ENCODE measurements around the gene PGPEP1. TPM values are rescaled to one million over a fixed set of nuclear protein-coding genes. Genes with fewer than 3 reads are reported as not detected.
"Not testable (repeated sequence)": the region's sequence is repeated elsewhere in the genome, so short reads cannot be mapped to it uniquely, and the experiment has no call there.

PGPEP1 gene
- total RNA-seq, 2 experiments from 2014 or later: 20.0 to 20.9 TPM

DNA sequence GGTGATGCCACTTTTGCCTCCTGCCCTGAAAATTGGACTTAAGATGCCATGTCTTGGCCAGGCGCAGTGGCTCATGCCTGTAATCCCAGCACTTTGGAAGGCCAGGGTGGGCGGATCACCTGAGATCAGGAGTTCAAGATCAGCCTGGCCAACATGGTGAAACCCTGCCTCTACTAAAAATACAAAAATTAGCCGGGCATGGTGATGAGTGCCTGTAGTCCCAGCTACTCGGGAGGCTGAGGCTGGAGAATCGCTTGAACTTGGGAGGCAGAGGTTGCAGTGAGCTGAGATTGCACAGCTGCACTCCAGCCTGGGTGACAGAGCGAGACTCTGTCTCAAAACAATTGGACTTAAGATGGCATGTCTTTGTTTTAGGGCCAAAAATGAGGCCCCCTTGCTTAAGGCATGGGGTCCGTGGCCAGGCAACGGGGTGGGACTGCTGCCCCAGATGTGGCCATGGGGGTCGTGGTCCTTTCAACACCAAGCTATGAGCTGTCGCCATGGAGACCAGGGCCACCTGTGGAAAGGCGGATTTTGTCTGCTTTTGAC is 24.0 kb downstream of the PGPEP1 start:
- H3K4me3 Mint-ChIP-seq, POLR2A ChIA-PET: not testable (repeated sequence)
- CTCF ChIA-PET: interaction anchor here (0.6 to 4.7 kb wide), 4 partner anchors 23 to 86 kb away, joined by 3 to 21 read pairs (median 4); no protein-coding TSS in a partner anchor

DNA sequence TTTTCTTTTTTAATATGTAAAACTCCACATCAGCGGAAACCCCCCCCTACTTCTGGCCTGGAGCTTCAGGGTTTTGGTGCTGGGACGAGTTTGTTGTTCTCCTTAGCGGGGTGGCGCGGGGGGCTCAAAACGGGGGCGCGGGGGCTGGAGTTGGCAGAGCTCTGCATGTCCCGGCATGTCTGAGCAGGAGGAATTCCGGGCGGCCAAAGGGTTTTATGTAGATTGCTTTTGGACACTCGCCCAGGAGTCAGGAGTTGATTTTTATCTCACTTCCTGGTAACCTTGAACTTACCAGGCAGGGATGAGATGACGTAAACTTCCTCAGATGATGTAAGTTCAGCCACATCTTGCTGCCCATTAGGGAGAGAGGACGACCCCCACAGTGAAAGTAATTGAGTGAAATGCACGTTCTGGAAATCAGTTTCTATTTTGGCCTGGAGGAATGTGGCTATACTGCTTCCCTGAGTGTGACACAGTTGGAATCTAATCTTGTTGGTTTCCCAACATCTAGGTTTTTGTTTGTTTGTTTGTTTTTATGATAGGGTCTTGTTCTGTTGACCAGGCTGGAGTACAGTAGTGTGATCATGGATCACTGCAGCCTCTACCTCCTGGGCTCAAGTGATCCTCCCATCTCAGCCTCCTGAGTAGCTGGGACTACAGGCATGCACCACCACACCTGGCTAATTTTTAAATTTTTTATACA is 24.6 kb downstream of the PGPEP1 start:
- intact Hi-C loops (cut with DNase I, micrococcal nuclease): no loop called here
- ATAC-seq: no peak
- DNase-seq: no peak
- Mint-ChIP-seq H3K27ac (peak overlapping the region; percentile 67), H3K36me3 (ENCODE audit: low read depth) (peaks cover 27% of the 10 kb centered on the region), H3K4me1 (peaks cover 8% of the 10 kb centered on the region), H3K9me3 (ENCODE audit: low read depth) (no peaks in the 10 kb centered on the region), H3K4me3 (no peak overlapping the region), H3K27me3 (no peaks in the 10 kb centered on the region)
- ChIA-PET POLR2A (no interaction called here), CTCF (interaction anchor here (0.6 to 4.7 kb wide), 5 partner anchors 23 to 415 kb away, joined by 3 to 21 read pairs (median 3); no protein-coding TSS in a partner anchor)

More for the DNA sequence above, 24.0 kb downstream of the PGPEP1 start:
- H3K4me1 Mint-ChIP-seq; ATAC-seq; intact Hi-C loops (cut with DNase I, micrococcal nuclease); DNase-seq; H3K9me3 Mint-ChIP-seq (ENCODE audit: low read depth); H3K27me3 Mint-ChIP-seq; H3K27ac Mint-ChIP-seq: not testable (repeated sequence)
- H3K36me3 Mint-ChIP-seq (ENCODE audit: low read depth): peaks cover 30% of the 10 kb centered on the region

- POLR2A ChIA-PET: no interaction called here
- no peaks in the 10 kb centered on the region for H3K9me3 Mint-ChIP-seq (ENCODE audit: low read depth)
- peaks cover 8% of the 10 kb centered on the region for H3K4me1 Mint-ChIP-seq
- H3K4me3 Mint-ChIP-seq: no peak overlapping the region
- ATAC-seq (no peak), DNase-seq (no peak)
- no peaks in the 10 kb centered on the region for H3K27me3 Mint-ChIP-seq
- no peak overlapping the region for H3K27ac Mint-ChIP-seq
- H3K36me3 Mint-ChIP-seq (ENCODE audit: low read depth): peaks cover 26% of the 10 kb centered on the region
- CTCF ChIA-PET: interaction anchor here (0.6 to 4.7 kb wide), 2 partner anchors 22 to 286 kb away, joined by 3 to 21 read pairs; no protein-coding TSS in a partner anchor
- intact Hi-C loops (cut with DNase I, micrococcal nuclease): no loop called here
Observed at GRCh38 chr19:18366021-18366435, 25.6 kb downstream of the PGPEP1 start.

GRCh38 chr19:18368504-18369222 is 28.3 kb downstream of the PGPEP1 start:
- peaks cover 3% of the 10 kb centered on the region for H3K27me3 Mint-ChIP-seq
- no peak for DNase-seq
- no peak overlapping the region for H3K4me3 Mint-ChIP-seq
- peaks cover 15% of the 10 kb centered on the region for H3K36me3 Mint-ChIP-seq (ENCODE audit: low read depth)
- no peak for ATAC-seq
- intact Hi-C loops (cut with DNase I, micrococcal nuclease): no loop called here
- ChIA-PET CTCF (interaction anchor here (0.8 kb wide), 1 partner anchor 19 kb away, joined by 4 read pairs; no protein-coding TSS in a partner anchor), POLR2A (no interaction called here)
- peaks cover 9% of the 10 kb centered on the region for H3K4me1 Mint-ChIP-seq
- H3K27ac Mint-ChIP-seq: no peak overlapping the region
- H3K9me3 Mint-ChIP-seq (ENCODE audit: low read depth): no peaks in the 10 kb centered on the region

GRCh38 chr19:18373407-18373891 is 33.1 kb downstream of the PGPEP1 start:
- ChIA-PET CTCF (no interaction called here), POLR2A (no interaction called here)
- Mint-ChIP-seq H3K27ac (peak overlapping the region; percentile 48), H3K27me3 (peaks cover 6% of the 10 kb centered on the region), H3K4me3 (no peak overlapping the region), H3K4me1 (peaks cover 8% of the 10 kb centered on the region), H3K36me3 (ENCODE audit: low read depth) (no peaks in the 10 kb centered on the region), H3K9me3 (ENCODE audit: low read depth) (no peaks in the 10 kb centered on the region)
- DNase-seq (no peak), ATAC-seq (no peak)
- intact Hi-C loops (cut with DNase I, micrococcal nuclease): no loop called here

- H3K36me3 Mint-ChIP-seq (ENCODE audit: low read depth): no peaks in the 10 kb centered on the region
- CTCF ChIA-PET: no interaction called here
- intact Hi-C loops (cut with DNase I, micrococcal nuclease): no loop called here
- DNase-seq (peak; percentile 73), ATAC-seq (peak; percentile 84)
- peaks cover 8% of the 10 kb centered on the region for H3K4me1 Mint-ChIP-seq
- peak overlapping the region; percentile 48 for H3K27ac Mint-ChIP-seq
- POLR2A ChIA-PET: interaction anchor here (0.6 kb wide), 1 partner anchor 198 kb away, joined by 3 read pairs; the partner anchor contains the start of gene UBA52
- no peak overlapping the region for H3K4me3 Mint-ChIP-seq
- H3K27me3 Mint-ChIP-seq: peaks cover 6% of the 10 kb centered on the region
- H3K9me3 Mint-ChIP-seq (ENCODE audit: low read depth): no peaks in the 10 kb centered on the region
Observed at GRCh38 chr19:18373892-18374629, 33.7 kb downstream of the PGPEP1 start.

DNA sequence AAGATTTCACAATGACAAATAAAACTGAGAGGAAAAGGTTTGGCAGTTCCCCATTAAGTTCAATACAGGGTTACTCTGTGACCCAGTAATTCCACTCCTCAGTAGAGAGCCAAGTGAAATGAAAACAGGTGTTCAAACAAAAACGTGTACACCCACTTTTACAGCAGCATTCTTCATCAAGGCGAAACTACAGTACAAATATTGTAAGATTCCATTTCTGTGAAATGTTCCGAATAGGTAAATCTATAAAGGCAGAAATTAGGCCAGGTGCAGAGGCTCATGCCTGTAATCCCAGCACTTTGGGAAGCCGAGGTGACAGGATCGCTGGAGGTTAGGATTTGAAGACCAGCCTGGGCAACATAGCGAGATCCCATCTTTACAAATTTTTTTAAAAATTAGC is 36.6 kb downstream of the PGPEP1 start:
- POLR2A ChIA-PET: no interaction called here
- H3K4me1 Mint-ChIP-seq: peaks cover 8% of the 10 kb centered on the region
- no peaks in the 10 kb centered on the region for H3K9me3 Mint-ChIP-seq (ENCODE audit: low read depth)
- intact Hi-C loops (cut with DNase I, micrococcal nuclease): no loop called here
- CTCF ChIA-PET: no interaction called here
- H3K27ac Mint-ChIP-seq: no peak overlapping the region
- H3K27me3 Mint-ChIP-seq: peaks cover 6% of the 10 kb centered on the region
- ATAC-seq: no peak
- H3K36me3 Mint-ChIP-seq (ENCODE audit: low read depth): no peaks in the 10 kb centered on the region
- H3K4me3 Mint-ChIP-seq: no peak overlapping the region
- DNase-seq: no peak

DNA sequence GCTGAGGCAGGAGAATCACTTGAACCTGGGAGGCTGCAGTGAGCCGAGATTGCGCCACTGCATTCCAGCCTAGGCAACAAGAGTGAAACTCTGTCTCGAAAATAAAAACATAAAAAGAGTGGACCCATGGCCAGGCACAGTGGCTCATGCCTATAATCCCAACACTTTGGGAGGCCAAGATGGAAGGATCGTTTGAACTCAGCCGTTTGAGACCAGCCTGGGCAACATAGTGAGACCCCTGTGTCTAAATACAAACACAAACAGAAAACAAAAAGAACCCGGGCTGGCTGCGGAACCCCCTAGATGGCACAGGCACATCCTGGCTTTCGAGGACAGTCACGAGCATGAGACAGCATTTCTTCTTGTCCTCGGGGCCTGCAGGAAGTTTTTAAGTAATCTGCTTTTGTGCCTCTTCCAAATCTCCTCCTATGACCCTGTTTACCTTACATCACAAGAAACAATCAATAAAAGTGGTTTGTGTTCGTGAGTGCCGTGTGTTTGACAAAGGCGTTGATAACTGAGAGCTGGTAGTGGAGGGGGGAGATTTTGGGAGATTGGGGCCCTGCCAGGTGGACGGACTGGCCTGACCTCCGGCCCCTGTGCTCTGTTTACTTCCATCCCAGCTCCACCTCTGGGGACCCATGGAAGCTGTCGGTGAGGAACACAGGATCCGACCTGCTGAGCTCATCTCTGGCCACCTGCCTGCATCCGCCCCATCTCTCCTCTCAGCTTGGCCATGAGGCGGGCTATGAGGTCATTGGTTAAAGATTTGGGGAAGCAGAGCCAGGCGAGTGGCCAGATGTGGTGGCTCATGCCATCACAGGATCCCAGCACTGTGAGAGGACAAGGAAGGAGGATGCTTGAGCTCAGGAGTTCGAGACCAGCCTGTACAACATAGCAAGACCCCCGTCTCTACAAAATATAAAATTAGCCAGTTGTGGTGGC is 39.7 kb downstream of the PGPEP1 start:
- intact Hi-C loops (cut with DNase I, micrococcal nuclease): no loop called here
- DNase-seq: no peak
- ChIA-PET CTCF (interaction anchor here (0.6 to 1.4 kb wide), 6 partner anchors 8 to 48 kb away, joined by 3 to 6 read pairs (median 3); no protein-coding TSS in a partner anchor), POLR2A (no interaction called here)
- no peak overlapping the region for H3K27ac Mint-ChIP-seq
- H3K4me3 Mint-ChIP-seq: no peak overlapping the region
- no peaks in the 10 kb centered on the region for H3K36me3 Mint-ChIP-seq (ENCODE audit: low read depth)
- H3K27me3 Mint-ChIP-seq: peaks cover 7% of the 10 kb centered on the region
- no peaks in the 10 kb centered on the region for H3K4me1 Mint-ChIP-seq
- ATAC-seq: no peak
- H3K9me3 Mint-ChIP-seq (ENCODE audit: low read depth): no peaks in the 10 kb centered on the region

- Mint-ChIP-seq H3K27me3 (peaks cover 14% of the 10 kb centered on the region), H3K4me1 (no peaks in the 10 kb centered on the region), H3K36me3 (ENCODE audit: low read depth) (no peaks in the 10 kb centered on the region), H3K9me3 (ENCODE audit: low read depth) (no peaks in the 10 kb centered on the region), H3K27ac (no peak overlapping the region), H3K4me3 (no peak overlapping the region)
- CTCF ChIA-PET: interaction anchor here (0.7 to 1.4 kb wide), 3 partner anchors 12 to 44 kb away, joined by 3 to 6 read pairs (median 3); no protein-coding TSS in a partner anchor
- ATAC-seq (no peak), DNase-seq (no peak)
- intact Hi-C loops (cut with DNase I, micrococcal nuclease): no loop called here
- POLR2A ChIA-PET: no interaction called here
Observed at GRCh38 chr19:18380843-18381242, 40.4 kb downstream of the PGPEP1 start.

DNA sequence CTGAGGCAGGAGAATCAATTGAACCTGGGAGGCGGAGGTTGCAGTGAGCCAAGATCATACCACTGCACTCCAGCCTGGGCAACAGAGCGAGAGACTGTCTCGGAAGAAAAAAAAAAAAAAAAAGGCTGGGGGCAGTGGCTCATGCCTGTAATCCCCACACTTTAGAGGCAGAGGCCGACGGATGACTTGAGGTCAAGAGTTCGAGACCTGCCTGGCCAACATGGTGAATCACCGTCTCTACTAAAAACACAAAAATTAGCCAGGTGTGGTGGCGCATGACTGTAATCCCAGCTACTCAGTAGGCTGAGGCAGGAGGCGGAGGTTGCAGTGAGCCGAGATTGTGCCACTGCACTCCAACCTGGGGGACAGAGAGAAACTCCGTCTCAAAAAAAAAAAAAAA is 43.2 kb downstream of the PGPEP1 start:
- CTCF ChIA-PET: interaction anchor here (0.7 kb wide), 2 partner anchors 24 to 705 kb away, joined by 3 read pairs; no protein-coding TSS in a partner anchor
- not testable (repeated sequence) for H3K4me3 Mint-ChIP-seq

More for the DNA sequence above, 43.2 kb downstream of the PGPEP1 start:
- H3K4me1 Mint-ChIP-seq; H3K36me3 Mint-ChIP-seq (ENCODE audit: low read depth); H3K27ac Mint-ChIP-seq; intact Hi-C loops (cut with DNase I, micrococcal nuclease); POLR2A ChIA-PET; DNase-seq; ATAC-seq; H3K9me3 Mint-ChIP-seq (ENCODE audit: low read depth): not testable (repeated sequence)
- peaks cover 34% of the 10 kb centered on the region for H3K27me3 Mint-ChIP-seq

Measured in activated CD4-positive, alpha-beta T cell treated with anti-CD3 and anti-CD28 coated beads for 36 hours (primary cell).